GM21381 (cell line): ENCODE measurements around the gene RELCH.

Source experiments
- ATAC-seq: cut with Tn5 transposase; IDR thresholded peaks from one replicate; pipeline ENCODE4 v1.9.1; 2021; ENCODE audit warnings: mild to moderate bottlenecking, moderate library complexity; ENCODE audit not compliant: unreplicated experiment

Gene RELCH

GRCh38 chr18:62189208-62189607 is 2.2 kb downstream of the RELCH start:
- no peak for ATAC-seq

- ATAC-seq, result no peak
These were observed 9.0 kb downstream of the RELCH start for GRCh38 chr18:62196079-62196478.

DNA sequence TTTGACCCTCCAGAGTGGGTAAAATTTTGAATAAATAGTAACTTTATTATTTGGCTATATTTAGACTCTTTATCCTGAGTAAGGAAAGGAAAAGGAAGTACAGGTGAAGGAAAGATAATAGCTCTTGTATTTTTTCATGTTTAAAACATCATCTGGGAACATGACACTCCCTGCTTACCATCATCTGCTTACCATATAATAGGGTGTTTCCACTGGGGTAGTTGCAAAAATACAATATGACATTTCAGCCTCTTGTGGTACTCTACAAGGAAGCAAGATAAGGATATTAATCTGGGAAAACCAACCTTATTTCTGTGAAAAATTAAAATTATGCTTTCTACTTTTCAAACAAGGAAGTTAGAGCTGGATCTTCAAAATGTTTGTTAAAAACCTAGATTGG is 9.9 kb downstream of the RELCH start:
- no peak for ATAC-seq

- ATAC-seq, result no peak
These were observed 11.2 kb downstream of the RELCH start for GRCh38 chr18:62198259-62198658.

- ATAC-seq, result no peak
These were observed 12.6 kb downstream of the RELCH start for GRCh38 chr18:62199629-62200028.

- ATAC-seq, result no peak
These were observed 13.3 kb downstream of the RELCH start for GRCh38 chr18:62200121-62200914.

GRCh38 chr18:62201870-62202269 is 14.8 kb downstream of the RELCH start:
- no peak for ATAC-seq

DNA sequence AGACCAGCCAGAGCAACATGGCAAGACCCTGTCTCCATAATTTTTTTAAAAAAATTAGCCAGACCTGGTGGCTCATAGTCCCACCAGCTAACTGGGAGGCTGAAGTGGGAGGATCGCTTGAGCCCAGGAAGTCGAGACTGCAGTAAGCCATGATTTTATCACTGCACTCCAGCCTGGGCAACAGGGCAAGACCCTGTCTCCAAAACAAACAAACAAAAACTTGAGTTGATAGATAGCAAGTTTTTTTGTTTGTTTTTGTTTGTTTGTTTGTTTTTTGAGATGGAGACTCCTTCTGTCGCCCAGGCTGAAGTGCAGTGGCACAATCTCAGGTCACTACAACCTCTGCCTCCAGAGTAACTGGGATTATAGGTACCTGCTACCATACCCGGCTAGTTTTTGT is 18.8 kb downstream of the RELCH start:
- no peak for ATAC-seq

DNA sequence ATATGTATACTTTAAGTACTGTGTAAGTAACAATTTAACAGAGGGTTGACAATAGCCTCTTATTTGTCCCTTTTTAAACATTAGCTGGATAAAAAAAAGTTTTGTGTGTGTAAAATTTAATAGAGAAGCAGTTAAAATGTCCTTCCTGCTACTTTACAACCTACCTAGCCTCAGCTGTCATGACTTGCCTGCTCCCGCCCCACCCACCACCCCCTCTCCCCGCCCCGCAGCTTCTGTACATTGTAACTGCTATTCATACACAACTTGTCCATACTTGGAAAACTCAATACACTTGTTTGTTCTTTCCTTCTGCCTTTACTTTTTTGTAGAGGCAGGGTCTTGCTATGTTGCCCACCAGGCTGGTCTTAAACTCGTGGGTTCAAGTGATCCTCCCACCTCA is 19.5 kb downstream of the RELCH start:
- ATAC-seq, result no peak

DNA sequence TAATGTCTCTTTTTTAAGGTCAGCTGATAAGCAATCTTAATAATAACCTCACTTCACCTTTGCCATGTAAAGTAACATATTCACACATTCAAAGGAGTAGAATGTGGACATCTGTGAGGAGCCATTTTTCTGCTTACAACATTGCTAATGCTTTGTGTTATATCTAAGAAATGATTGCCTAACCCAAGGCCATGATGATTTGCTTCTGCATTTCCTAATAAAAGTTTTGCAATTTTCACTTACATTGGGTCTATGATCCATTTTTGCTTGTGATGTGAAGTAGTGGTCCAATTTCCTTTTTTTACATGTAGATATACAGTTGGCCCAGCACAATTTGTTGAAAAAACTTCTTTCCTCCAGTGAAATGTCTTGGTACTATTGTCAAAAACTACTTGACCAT is 22.0 kb downstream of the RELCH start:
- ATAC-seq, result no peak

DNA sequence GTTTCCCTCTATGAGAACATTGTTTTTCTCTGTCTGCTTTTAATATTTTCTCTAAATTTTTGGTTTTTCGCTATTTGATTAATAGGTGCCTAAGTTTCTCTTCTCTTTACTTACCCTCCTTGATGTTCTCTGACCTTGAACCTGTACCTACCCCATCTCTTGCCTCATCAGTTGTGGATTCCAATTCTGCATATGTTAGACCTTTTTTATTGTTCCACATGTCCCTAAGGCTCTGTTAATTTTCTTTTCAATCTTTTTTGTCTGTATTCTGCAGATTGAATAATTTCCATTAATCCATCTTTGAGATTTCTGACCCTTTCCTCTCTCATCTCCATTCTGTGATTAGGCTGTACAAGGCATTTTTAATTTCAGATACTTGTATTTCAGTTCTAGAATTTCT is 23.1 kb downstream of the RELCH start:
- no peak for ATAC-seq

DNA sequence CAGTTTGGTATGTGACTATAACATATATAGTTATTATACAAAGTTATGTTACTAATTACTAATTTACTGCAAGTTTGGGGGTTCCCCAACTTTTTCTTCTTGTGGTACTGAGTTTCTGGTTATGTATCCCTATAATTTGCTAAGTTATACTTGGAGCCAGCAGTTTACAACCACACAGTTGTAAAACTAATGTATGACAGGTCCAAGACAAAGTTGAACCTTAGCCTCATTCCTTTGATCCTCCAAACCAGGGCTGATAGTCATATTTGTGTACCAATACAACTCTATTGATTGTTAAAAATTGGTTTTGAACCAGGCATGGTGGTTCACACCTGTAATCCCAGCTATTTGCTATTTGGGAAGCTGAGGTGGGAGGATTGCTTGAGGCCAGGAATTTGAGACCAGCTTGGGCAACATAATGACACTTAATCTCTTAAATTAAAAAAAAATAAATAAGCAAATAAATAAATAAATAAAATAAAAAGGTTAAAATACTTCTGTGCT is 24.3 kb downstream of the RELCH start:
- no peak for ATAC-seq

- ATAC-seq, result no peak
These were observed 27.7 kb downstream of the RELCH start for GRCh38 chr18:62214790-62215189.

DNA sequence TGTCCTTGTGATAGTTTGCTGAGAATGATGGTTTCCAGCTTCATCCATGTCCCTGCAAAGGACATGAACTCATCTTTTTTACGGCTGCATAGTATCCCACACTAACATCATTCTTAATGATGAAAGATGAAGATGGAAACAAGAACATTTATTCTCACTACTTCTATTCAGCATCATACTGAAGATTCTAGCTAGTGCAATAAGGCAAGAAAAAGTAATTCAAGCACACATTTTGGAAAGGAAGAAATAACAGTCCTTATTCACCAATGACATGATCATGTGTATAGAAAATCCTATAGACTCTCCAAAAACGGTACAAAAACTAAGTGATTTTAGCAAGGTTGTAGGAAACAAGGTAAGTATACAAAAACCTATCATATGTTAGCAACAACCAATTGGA is 37.2 kb downstream of the RELCH start:
- ATAC-seq, result no peak

DNA sequence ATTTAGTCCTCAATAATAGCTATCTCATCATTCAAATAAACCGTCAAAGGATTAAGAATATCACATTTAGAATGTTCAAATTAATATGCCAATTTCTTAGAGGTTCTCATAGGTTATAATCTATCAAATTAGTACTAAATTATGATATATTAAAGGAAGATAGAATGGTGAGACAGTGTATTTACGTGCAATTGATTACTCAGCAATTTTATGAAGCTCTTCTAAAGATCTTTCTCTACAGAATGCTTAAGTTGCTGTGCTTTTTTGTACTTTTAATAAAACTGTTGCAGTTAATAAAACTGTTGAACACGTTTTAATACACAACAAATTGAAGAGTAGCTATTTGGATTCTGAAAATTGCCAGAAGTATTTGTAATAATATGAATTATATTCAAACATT is 39.0 kb downstream of the RELCH start:
- ATAC-seq, result no peak

DNA sequence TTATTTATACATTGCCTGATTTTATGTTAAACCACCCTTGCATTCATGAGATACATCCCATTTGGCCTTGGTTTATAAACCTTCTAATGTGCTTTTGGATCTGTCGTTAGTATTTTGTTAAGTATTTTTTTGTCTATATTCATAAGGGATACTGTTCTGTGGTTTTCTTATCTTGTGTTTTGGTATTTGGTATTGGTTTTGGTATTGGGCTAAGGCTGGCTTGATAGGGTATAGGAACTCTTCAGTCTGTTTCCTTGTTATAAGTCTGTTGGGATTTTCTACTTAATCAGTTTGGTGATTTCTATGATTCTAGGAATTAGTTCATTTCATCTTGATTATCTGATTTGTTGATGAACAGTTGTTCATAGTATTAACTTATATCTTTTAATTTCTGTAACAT is 49.2 kb downstream of the RELCH start:
- no peak for ATAC-seq

DNA sequence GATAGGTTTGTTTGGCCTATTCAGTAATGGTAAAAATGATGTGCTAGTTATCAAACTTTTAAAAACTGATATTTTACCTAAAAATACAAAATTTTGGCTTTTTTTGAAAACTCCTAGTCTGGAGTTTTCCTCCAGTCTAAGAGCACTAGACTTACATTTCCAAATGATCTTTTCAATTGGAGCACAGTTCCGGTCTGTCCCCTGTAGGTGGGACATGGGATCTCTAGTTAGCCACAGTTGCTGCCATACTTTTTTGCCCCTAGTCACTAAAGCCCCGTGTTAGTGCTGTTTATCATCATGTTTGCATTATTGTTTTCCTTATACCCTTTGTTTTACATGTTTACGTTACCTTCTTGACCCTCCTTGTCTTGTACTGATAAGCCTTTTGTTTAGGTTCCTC is 52.4 kb downstream of the RELCH start:
- no peak for ATAC-seq

GRCh38 chr18:62242955-62243354 is 55.9 kb downstream of the RELCH start:
- ATAC-seq, result no peak

- ATAC-seq, result no peak
These were observed 58.1 kb downstream of the RELCH start for GRCh38 chr18:62245177-62245576.

- ATAC-seq, result no peak
These were observed 58.6 kb downstream of the RELCH start for GRCh38 chr18:62245699-62246098.

DNA sequence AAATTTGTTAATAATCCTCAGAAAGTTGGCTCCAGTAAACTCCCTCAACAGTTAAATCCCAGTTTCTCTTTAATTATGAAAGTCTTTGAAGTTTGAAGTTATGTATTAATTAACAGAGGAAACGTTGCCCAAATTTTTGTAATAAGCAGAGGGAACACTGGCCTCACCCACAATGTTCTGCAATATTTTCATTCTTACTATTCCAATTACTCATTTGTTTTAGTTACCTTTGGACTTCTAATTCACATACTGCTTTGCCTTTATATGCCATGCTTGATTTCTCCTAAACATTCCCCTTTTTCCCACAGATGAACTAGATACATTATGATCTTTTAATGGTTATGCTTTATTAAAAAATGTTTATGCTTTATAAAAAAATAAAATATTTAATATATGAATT is 61.3 kb downstream of the RELCH start:
- ATAC-seq, result no peak

GRCh38 chr18:62249478-62250097 is 62.5 kb downstream of the RELCH start:
- ATAC-seq, result no peak

- no peak for ATAC-seq
These were observed 63.4 kb downstream of the RELCH start for GRCh38 chr18:62250475-62250874.
